Measurements from ENCODE around the gene RSBN1L. TPM values are rescaled to one million over a fixed set of nuclear protein-coding genes. Genes with fewer than 3 reads are reported as not detected.
A peak's percentile ranks its signal among the peaks of the same experiment; 100 is the strongest.
"Not testable (repeated sequence)": the region's sequence is repeated elsewhere in the genome, so short reads cannot be mapped to it uniquely, and the experiment has no call there.

RSBN1L gene
- total RNA-seq, 1 experiment from 2014 or later = 19.2 TPM

- in situ Hi-C loops (cut with HindIII; ENCODE audit: low sequenced_read_pairs); DNase-seq (ENCODE audit: low spot score): not testable (repeated sequence)
These were observed 21.3 kb downstream of the RSBN1L start for GRCh38 chr7:77717566-77717965.

GRCh38 chr7:77727527-77727926, 31.3 kb downstream of the RSBN1L start:
- DNase-seq (ENCODE audit: low spot score) = peak; percentile 33
- in situ Hi-C loops (cut with HindIII; ENCODE audit: low sequenced_read_pairs) = no loop called here

GRCh38 chr7:77727936-77728701, 31.9 kb downstream of the RSBN1L start:
- peak; percentile 76 for DNase-seq (ENCODE audit: low spot score)
- in situ Hi-C loops (cut with HindIII; ENCODE audit: low sequenced_read_pairs) = no loop called here

GRCh38 chr7:77729574-77730348, 33.5 kb downstream of the RSBN1L start:
- DNase-seq (ENCODE audit: low spot score) = no peak
- in situ Hi-C loops (cut with HindIII; ENCODE audit: low sequenced_read_pairs) = no loop called here

- in situ Hi-C loops (cut with HindIII; ENCODE audit: low sequenced_read_pairs) = no loop called here
These were observed 35.5 kb downstream of the RSBN1L start for GRCh38 chr7:77731716-77732115.

GRCh38 chr7:77734659-77735421, 38.6 kb downstream of the RSBN1L start:
- DNase-seq (ENCODE audit: low spot score) = no peak
- in situ Hi-C loops (cut with HindIII; ENCODE audit: low sequenced_read_pairs) = no loop called here

More at GRCh38 chr7:77731716-77732115, 35.5 kb downstream of the RSBN1L start:
- no peak for DNase-seq (ENCODE audit: low spot score)

GRCh38 chr7:77735457-77735856, 39.2 kb downstream of the RSBN1L start:
- in situ Hi-C loops (cut with HindIII; ENCODE audit: low sequenced_read_pairs) = no loop called here
- DNase-seq (ENCODE audit: low spot score) = no peak

GRCh38 chr7:77736991-77737390, 40.7 kb downstream of the RSBN1L start:
- DNase-seq (ENCODE audit: low spot score) = no peak

GRCh38 chr7:77738382-77738781, 42.1 kb downstream of the RSBN1L start:
- in situ Hi-C loops (cut with HindIII; ENCODE audit: low sequenced_read_pairs) = no loop called here
- DNase-seq (ENCODE audit: low spot score) = no peak

More at GRCh38 chr7:77736991-77737390, 40.7 kb downstream of the RSBN1L start:
- in situ Hi-C loops (cut with HindIII; ENCODE audit: low sequenced_read_pairs) = no loop called here

GRCh38 chr7:77738871-77739270, 42.6 kb downstream of the RSBN1L start:
- DNase-seq (ENCODE audit: low spot score) = no peak
- in situ Hi-C loops (cut with HindIII; ENCODE audit: low sequenced_read_pairs) = no loop called here

GRCh38 chr7:77740257-77740656, 44.0 kb downstream of the RSBN1L start:
- in situ Hi-C loops (cut with HindIII; ENCODE audit: low sequenced_read_pairs) = no loop called here
- DNase-seq (ENCODE audit: low spot score) = no peak

- in situ Hi-C loops (cut with HindIII; ENCODE audit: low sequenced_read_pairs) = no loop called here
- DNase-seq (ENCODE audit: low spot score) = no peak
These were observed 47.3 kb downstream of the RSBN1L start for GRCh38 chr7:77743518-77743917.

- in situ Hi-C loops (cut with HindIII; ENCODE audit: low sequenced_read_pairs) = no loop called here
- peak; percentile 63 for DNase-seq (ENCODE audit: low spot score)
These were observed 49.5 kb downstream of the RSBN1L start for GRCh38 chr7:77745746-77746145.

GRCh38 chr7:77746164-77746823, 50.0 kb downstream of the RSBN1L start:
- DNase-seq (ENCODE audit: low spot score) = no peak
- in situ Hi-C loops (cut with HindIII; ENCODE audit: low sequenced_read_pairs) = no loop called here

- DNase-seq (ENCODE audit: low spot score) = no peak
- in situ Hi-C loops (cut with HindIII; ENCODE audit: low sequenced_read_pairs) = no loop called here
These were observed 50.5 kb downstream of the RSBN1L start for GRCh38 chr7:77746824-77747165.

GRCh38 chr7:77747178-77747577, 50.9 kb downstream of the RSBN1L start:
- in situ Hi-C loops (cut with HindIII; ENCODE audit: low sequenced_read_pairs) = no loop called here
- no peak for DNase-seq (ENCODE audit: low spot score)

- in situ Hi-C loops (cut with HindIII; ENCODE audit: low sequenced_read_pairs) = no loop called here
These were observed 51.5 kb downstream of the RSBN1L start for GRCh38 chr7:77747718-77748117.

GRCh38 chr7:77752016-77752415, 55.8 kb downstream of the RSBN1L start:
- in situ Hi-C loops (cut with HindIII; ENCODE audit: low sequenced_read_pairs) = no loop called here
- no peak for DNase-seq (ENCODE audit: low spot score)

More at GRCh38 chr7:77747718-77748117, 51.5 kb downstream of the RSBN1L start:
- DNase-seq (ENCODE audit: low spot score) = no peak

GRCh38 chr7:77753173-77753572, 56.9 kb downstream of the RSBN1L start:
- no peak for DNase-seq (ENCODE audit: low spot score)
- in situ Hi-C loops (cut with HindIII; ENCODE audit: low sequenced_read_pairs) = no loop called here
